Measurements from ENCODE around the gene POLG. TPM values are rescaled to one million over a fixed set of nuclear protein-coding genes. Genes with fewer than 3 reads are reported as not detected.

The POLG gene
- total RNA-seq, 4 donors from 2014 or later: 63.7 to 136 (median 120) TPM

DNA sequence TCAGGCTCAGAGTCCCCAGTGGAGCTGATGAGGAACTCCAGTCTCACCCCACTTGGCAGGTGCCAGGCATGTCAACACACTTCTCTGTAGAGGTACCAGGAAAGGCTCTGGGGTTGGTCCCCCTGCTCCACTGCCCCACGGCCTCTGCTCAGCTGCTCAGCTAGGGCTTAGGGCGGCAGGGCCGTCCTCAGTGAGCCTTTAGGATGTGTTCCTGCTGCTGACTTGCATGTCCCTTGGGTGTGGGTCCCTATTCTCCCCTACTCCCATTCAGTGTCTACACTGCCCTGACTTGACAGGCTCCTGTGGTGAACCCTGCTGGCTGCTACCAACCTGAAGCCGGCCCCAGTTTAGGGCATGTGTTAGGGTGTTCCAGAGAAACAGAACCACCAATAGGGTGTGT lies 17.9 kb upstream of the POLG start:
- H3K27me3 ChIP-seq: peaks cover 0 to under 1% of the 10 kb centered on the region in 2 donors
- DNase-seq: no peak
- no peak for TF ChIP-seq POLR2A (IDR thresholded peaks at IDR 0.05)
- TF ChIP-seq, protein P1, sequence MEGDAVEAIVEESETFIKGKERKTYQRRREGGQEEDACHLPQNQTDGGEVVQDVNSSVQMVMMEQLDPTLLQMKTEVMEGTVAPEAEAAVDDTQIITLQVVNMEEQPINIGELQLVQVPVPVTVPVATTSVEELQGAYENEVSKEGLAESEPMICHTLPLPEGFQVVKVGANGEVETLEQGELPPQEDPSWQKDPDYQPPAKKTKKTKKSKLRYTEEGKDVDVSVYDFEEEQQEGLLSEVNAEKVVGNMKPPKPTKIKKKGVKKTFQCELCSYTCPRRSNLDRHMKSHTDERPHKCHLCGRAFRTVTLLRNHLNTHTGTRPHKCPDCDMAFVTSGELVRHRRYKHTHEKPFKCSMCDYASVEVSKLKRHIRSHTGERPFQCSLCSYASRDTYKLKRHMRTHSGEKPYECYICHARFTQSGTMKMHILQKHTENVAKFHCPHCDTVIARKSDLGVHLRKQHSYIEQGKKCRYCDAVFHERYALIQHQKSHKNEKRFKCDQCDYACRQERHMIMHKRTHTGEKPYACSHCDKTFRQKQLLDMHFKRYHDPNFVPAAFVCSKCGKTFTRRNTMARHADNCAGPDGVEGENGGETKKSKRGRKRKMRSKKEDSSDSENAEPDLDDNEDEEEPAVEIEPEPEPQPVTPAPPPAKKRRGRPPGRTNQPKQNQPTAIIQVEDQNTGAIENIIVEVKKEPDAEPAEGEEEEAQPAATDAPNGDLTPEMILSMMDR (IDR thresholded peaks at IDR 0.05): no peak

DNA sequence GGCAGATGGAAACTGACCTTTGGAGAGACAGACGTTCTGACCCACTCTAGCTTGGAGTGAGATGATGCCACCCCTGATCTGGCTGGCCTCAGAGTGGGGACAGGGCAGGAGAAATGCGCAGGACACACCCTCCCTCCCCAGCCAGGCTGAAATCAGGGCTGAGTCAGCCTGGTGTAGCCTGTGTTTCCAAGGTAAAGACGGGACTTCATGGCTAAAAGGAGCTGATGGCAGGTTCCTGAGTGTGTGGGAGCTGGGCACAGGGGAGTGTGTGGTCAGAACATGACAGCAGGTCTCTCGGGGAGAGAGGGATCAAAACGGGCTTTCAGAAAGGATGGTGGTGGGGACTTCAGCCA lies 14.6 kb upstream of the POLG start:
- H3K4me3 ChIP-seq: no peak overlapping the region
- TF ChIP-seq, protein P1 (IDR thresholded peaks at IDR 0.05): no peak
- no peak for TF ChIP-seq POLR2A (IDR thresholded peaks at IDR 0.05)
- no peaks in the 10 kb centered on the region for H3K36me3 ChIP-seq
- no peaks in the 10 kb centered on the region for H3K4me1 ChIP-seq
- no peak overlapping the region for H3K27ac ChIP-seq
- DNase-seq: no peak
- no peaks in the 10 kb centered on the region for H3K27me3 ChIP-seq
- H3K9me3 ChIP-seq: no peaks in the 10 kb centered on the region

More for the DNA sequence above, 17.9 kb upstream of the POLG start:
- Histone ChIP-seq H3K36me3 (no peaks in the 10 kb centered on the region), H3K4me1 (no peaks in the 10 kb centered on the region), H3K4me3 (no peak overlapping the region), H3K9me3 (no peaks in the 10 kb centered on the region), H3K27ac (no peak overlapping the region)

DNA sequence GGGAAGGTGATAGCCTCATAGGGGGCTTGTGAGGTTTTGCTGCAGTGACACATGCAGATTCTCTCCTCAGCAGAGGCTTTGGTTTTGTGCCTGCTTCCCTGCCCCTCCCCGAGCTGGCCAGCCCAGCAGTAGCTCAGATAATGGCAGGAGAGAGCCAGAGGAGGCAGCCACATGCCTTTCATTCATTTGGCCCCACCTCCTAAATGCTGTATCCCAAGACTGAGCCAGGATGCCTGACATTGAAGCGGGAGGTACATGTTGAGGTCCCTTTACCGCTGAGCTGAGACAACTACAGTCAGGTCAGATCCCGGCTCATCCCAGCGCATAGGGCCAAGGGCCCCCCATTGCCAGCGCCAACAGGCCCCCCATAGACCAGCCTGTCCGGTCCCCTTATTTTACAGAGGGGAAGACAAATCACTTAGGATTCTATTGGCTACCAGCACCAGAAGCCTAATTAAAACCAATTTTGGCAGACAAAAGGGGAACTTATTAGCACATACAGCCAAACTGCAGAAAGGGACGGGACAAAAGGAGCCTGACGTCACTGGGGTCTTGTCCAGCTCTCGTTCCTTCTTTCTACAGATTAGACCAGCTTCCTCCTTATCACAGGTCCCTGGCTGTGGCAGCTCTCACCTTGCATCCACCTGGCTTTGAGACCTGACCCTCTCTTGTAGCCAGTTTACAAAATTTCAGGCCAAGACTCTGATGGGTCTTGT lies 12.1 kb upstream of the POLG start:
- H3K4me1 ChIP-seq: no peaks in the 10 kb centered on the region
- H3K36me3 ChIP-seq: no peaks in the 10 kb centered on the region
- H3K27me3 ChIP-seq: no peaks in the 10 kb centered on the region
- H3K4me3 ChIP-seq: no peak overlapping the region
- TF ChIP-seq, protein P1 (IDR thresholded peaks at IDR 0.05): no peak
- no peak for TF ChIP-seq POLR2A (IDR thresholded peaks at IDR 0.05)
- no peaks in the 10 kb centered on the region for H3K9me3 ChIP-seq
- DNase-seq: no peak
- no peak overlapping the region for H3K27ac ChIP-seq

DNA sequence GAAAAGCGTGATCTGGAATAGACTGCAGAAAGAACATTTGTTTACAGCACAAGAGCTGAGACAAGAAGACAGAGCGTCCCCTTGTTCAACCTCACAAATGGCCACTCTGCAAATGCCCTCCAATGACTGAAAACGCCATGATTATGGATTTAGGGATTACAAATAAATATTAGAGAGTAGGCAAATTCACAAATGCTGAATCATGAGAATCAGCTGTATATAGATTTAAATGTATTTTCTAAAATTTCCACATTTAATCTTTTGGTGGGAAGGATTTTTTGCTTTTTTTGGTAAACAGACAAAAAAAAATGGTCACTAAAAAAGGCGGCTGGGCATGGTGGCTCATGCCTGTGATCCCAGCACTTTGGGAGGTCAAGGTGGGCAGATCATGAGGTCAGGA lies 10.6 kb upstream of the POLG start:
- H3K4me1 ChIP-seq: no peaks in the 10 kb centered on the region
- no peaks in the 10 kb centered on the region for H3K36me3 ChIP-seq
- no peak overlapping the region for H3K27ac ChIP-seq
- DNase-seq: no peak
- no peak overlapping the region for H3K4me3 ChIP-seq
- H3K27me3 ChIP-seq: no peaks in the 10 kb centered on the region
- no peaks in the 10 kb centered on the region for H3K9me3 ChIP-seq
- no peak for TF ChIP-seq POLR2A (IDR thresholded peaks at IDR 0.05)
- TF ChIP-seq, protein P1 (IDR thresholded peaks at IDR 0.05): no peak

DNA sequence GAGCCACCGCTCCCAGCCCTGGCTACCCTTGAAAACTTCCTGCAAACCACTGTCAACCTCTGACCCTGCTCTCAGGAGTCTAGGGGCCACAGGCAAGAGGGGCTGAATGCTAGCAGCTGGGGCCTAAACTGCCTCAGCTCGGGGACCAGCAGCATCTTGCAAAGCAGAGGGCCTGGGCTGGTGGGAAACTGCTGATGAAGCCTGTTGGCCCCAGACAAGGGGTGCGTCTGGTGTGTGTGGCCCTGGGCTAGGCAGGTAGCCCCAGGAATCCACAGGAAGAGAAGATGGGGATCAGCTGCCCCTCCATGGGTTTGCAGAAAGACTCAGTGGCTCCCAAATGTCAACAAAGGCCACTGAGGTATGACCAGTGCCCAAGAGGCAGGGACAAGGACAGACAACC lies 8.2 kb upstream of the POLG start:
- Histone ChIP-seq H3K36me3 (no peaks in the 10 kb centered on the region), H3K27ac (no peak overlapping the region), H3K4me3 (no peak overlapping the region), H3K4me1 (no peaks in the 10 kb centered on the region), H3K27me3 (no peaks in the 10 kb centered on the region), H3K9me3 (no peaks in the 10 kb centered on the region)
- DNase-seq: no peak
- TF ChIP-seq, protein P1 (IDR thresholded peaks at IDR 0.05): no peak

Data from Peyer's patch (tissue), 4 donors.